WTC11 (cell line): ENCODE results near the gene AURKAIP1. TPM values are rescaled to one million over a fixed set of nuclear protein-coding genes. Genes with fewer than 3 reads are reported as not detected.

ENCODE experiments used
- CREB1 ChIP-seq: sonication (generic); formaldehyde crosslinking; IDR thresholded peaks from 2 replicates; pipeline ENCODE4 v1.8.0; 2023; ENCODE audit warnings: mild to moderate bottlenecking, missing genetic modification reagents
- CREM ChIP-seq: sonication (generic); formaldehyde crosslinking; IDR thresholded peaks from 2 replicates; pipeline ENCODE4 v1.8.1; 2022; ENCODE audit warnings: mild to moderate bottlenecking, missing genetic modification reagents, moderate library complexity
- ELF4 ChIP-seq: sonication (generic); formaldehyde crosslinking; IDR thresholded peaks from 2 replicates; pipeline ENCODE4 v1.8.1; 2022; ENCODE audit warnings: low read depth, mild to moderate bottlenecking, moderate library complexity, missing genetic modification reagents
- FOXP1 ChIP-seq: sonication (generic); formaldehyde crosslinking; IDR thresholded peaks from 2 replicates; pipeline ENCODE4 v1.8.0; 2022; ENCODE audit warnings: missing genetic modification reagents, mild to moderate bottlenecking, moderate library complexity, borderline replicate concordance
- GABPB1 ChIP-seq: sonication (generic); formaldehyde crosslinking; IDR thresholded peaks from 2 replicates; pipeline ENCODE4 v1.8.1; 2023; ENCODE audit warnings: mild to moderate bottlenecking, missing genetic modification reagents
- GRHL2 ChIP-seq: fragments of 250-450 bp; sonication (Bioruptor Pico); IDR thresholded peaks from 2 replicates; pipeline ENCODE4 v1.8.0; 2022; ENCODE audit warnings: mild to moderate bottlenecking, moderate library complexity; ENCODE audit not compliant: insufficient replicate concordance, severe bottlenecking
- JUN ChIP-seq: sonication (generic); formaldehyde crosslinking; IDR thresholded peaks from 2 replicates; pipeline ENCODE4 v1.8.0; 2023; ENCODE audit warnings: mild to moderate bottlenecking, missing genetic modification reagents
- MYBL2 ChIP-seq: sonication (generic); formaldehyde crosslinking; IDR thresholded peaks from 2 replicates; pipeline ENCODE4 v1.8.1; 2023; ENCODE audit warnings: mild to moderate bottlenecking, moderate library complexity, missing genetic modification reagents
- NFYB ChIP-seq: sonication (generic); formaldehyde crosslinking; conservative IDR thresholded peaks from 2 replicates; pipeline ENCODE4 v1.8.0; 2022; ENCODE audit warnings: low read depth, missing genetic modification reagents
- OVOL2 ChIP-seq: fragments of 250-450 bp; sonication (Bioruptor Pico); IDR thresholded peaks from 2 replicates; pipeline ENCODE4 v1.9.0; 2021; ENCODE audit warnings: mild to moderate bottlenecking, borderline replicate concordance
- RELA ChIP-seq: sonication (generic); formaldehyde crosslinking; IDR thresholded peaks from 2 replicates; pipeline ENCODE4 v1.8.1; 2022; ENCODE audit warnings: missing genetic modification reagents, mild to moderate bottlenecking, borderline replicate concordance
- ZNF232 ChIP-seq: sonication (generic); formaldehyde crosslinking; IDR thresholded peaks from 2 replicates; pipeline ENCODE4 v1.8.0; 2022; ENCODE audit warnings: mild to moderate bottlenecking, missing genetic modification reagents
- total RNA-seq: library from RNA; stranded (reverse); gene quantifications from 3 replicates; pipeline ENCODE4 v1.2.3, GENCODE V29; 2021
- TF ChIP-seq, protein P1 (sequence below): sonication (generic); formaldehyde crosslinking; IDR thresholded peaks from 2 replicates; pipeline ENCODE4 v1.8.1; 2023; ENCODE audit warnings: mild to moderate bottlenecking, missing genetic modification reagents, moderate library complexity
- TF ChIP-seq, protein P2 (sequence below): sonication (generic); formaldehyde crosslinking; IDR thresholded peaks from 2 replicates; pipeline ENCODE4 v1.8.0; 2023; ENCODE audit warnings: mild to moderate bottlenecking, missing genetic modification reagents
- TF ChIP-seq, protein P3 (sequence below): sonication (generic); formaldehyde crosslinking; IDR thresholded peaks from 2 replicates; pipeline ENCODE4 v1.8.1; 2023; ENCODE audit warnings: mild to moderate bottlenecking, missing genetic modification reagents
- TF ChIP-seq, protein P4 (sequence below): sonication (generic); formaldehyde crosslinking; IDR thresholded peaks from 2 replicates; pipeline ENCODE4 v1.8.0; 2022; ENCODE audit warnings: mild to moderate bottlenecking, missing genetic modification reagents
- TF ChIP-seq, protein P5 (sequence below): fragments of 200-600 bp; IDR thresholded peaks from 2 replicates; pipeline ENCODE4 v1.8.0; 2022; ENCODE audit warnings: antibody characterized with exemption
- TF ChIP-seq, protein P6 (sequence below): sonication (generic); formaldehyde crosslinking; IDR thresholded peaks from 2 replicates; pipeline ENCODE4 v1.8.0; 2022; ENCODE audit warnings: mild to moderate bottlenecking, missing genetic modification reagents
- TF ChIP-seq, protein P7 (sequence below): sonication (generic); formaldehyde crosslinking; IDR thresholded peaks from 2 replicates; pipeline ENCODE4 v1.8.1; 2022; ENCODE audit warnings: mild to moderate bottlenecking, missing genetic modification reagents, moderate library complexity, borderline replicate concordance
- TF ChIP-seq, protein P8 (sequence below): sonication (generic); formaldehyde crosslinking; IDR thresholded peaks from 2 replicates; pipeline ENCODE4 v1.8.0; 2022; ENCODE audit warnings: mild to moderate bottlenecking, missing genetic modification reagents
- TF ChIP-seq, protein P9 (sequence below): sonication (generic); formaldehyde crosslinking; conservative IDR thresholded peaks from 2 replicates; pipeline ENCODE4 v1.8.1; 2023; ENCODE audit warnings: mild to moderate bottlenecking, low read depth, missing genetic modification reagents, moderate library complexity

Gene AURKAIP1
- total RNA-seq, 1 experiment from 2014 or later, result 268 TPM

DNA sequence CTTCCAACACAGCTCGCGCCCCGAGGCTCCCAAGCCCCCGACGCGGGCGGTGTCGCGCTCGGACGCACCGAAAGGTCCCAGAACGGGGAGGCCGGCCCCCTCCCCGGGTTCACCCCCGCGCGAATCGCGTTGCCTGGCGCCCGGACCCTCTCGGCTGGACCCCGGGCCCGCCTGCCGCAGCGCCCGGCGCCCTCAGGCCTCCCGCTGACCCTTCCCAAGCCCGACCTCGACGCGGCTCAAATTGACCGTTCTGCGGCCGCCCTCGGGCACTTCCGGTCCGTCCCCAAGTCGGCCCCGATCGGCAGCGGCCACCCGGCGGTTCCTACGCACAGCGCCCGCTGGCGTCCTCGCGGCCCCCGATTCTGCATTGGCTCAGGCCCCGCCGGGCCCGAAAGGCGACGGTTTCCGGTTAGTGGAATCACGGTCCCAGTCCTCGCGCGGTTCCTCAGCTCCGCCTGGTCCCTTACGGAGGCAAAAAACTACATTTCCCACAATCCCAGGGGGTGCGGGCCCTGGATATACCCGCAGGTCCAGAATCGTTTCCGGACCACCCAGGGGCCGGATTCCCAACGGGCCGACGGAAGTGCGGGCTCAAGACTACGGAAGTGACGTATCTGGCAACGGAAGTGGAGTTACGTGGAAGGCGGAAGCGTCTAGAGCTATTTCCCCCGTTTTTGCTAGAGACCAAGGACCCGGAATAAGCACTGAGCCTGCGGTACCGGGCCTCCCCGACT, at the start of gene AURKAIP1 (continued):
- TF ChIP-seq, protein P1, sequence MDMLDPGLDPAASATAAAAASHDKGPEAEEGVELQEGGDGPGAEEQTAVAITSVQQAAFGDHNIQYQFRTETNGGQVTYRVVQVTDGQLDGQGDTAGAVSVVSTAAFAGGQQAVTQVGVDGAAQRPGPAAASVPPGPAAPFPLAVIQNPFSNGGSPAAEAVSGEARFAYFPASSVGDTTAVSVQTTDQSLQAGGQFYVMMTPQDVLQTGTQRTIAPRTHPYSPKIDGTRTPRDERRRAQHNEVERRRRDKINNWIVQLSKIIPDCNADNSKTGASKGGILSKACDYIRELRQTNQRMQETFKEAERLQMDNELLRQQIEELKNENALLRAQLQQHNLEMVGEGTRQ, result peak; percentile 46
- peak; percentile 92; the same call in 1 of the 2 replicates for TF ChIP-seq MYBL2 (CRISPR knock-in tag)
- 0 out of 2 replicates have a peak, but pooled peaks have one; percentile 55 for TF ChIP-seq ELF4 (CRISPR knock-in tag)
- 0 out of 2 replicates have a peak, but pooled peaks have one; percentile 25 for TF ChIP-seq NFYB (CRISPR knock-in tag)
- TF ChIP-seq, protein P2, sequence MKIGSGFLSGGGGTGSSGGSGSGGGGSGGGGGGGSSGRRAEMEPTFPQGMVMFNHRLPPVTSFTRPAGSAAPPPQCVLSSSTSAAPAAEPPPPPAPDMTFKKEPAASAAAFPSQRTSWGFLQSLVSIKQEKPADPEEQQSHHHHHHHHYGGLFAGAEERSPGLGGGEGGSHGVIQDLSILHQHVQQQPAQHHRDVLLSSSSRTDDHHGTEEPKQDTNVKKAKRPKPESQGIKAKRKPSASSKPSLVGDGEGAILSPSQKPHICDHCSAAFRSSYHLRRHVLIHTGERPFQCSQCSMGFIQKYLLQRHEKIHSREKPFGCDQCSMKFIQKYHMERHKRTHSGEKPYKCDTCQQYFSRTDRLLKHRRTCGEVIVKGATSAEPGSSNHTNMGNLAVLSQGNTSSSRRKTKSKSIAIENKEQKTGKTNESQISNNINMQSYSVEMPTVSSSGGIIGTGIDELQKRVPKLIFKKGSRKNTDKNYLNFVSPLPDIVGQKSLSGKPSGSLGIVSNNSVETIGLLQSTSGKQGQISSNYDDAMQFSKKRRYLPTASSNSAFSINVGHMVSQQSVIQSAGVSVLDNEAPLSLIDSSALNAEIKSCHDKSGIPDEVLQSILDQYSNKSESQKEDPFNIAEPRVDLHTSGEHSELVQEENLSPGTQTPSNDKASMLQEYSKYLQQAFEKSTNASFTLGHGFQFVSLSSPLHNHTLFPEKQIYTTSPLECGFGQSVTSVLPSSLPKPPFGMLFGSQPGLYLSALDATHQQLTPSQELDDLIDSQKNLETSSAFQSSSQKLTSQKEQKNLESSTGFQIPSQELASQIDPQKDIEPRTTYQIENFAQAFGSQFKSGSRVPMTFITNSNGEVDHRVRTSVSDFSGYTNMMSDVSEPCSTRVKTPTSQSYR (CRISPR knock-in tag), result 0 out of 2 replicates have a peak, but pooled peaks have one; percentile 69
- TF ChIP-seq, protein P3, sequence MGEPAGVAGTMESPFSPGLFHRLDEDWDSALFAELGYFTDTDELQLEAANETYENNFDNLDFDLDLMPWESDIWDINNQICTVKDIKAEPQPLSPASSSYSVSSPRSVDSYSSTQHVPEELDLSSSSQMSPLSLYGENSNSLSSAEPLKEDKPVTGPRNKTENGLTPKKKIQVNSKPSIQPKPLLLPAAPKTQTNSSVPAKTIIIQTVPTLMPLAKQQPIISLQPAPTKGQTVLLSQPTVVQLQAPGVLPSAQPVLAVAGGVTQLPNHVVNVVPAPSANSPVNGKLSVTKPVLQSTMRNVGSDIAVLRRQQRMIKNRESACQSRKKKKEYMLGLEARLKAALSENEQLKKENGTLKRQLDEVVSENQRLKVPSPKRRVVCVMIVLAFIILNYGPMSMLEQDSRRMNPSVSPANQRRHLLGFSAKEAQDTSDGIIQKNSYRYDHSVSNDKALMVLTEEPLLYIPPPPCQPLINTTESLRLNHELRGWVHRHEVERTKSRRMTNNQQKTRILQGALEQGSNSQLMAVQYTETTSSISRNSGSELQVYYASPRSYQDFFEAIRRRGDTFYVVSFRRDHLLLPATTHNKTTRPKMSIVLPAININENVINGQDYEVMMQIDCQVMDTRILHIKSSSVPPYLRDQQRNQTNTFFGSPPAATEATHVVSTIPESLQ (CRISPR knock-in tag), result no peak
- TF ChIP-seq, protein P4, sequence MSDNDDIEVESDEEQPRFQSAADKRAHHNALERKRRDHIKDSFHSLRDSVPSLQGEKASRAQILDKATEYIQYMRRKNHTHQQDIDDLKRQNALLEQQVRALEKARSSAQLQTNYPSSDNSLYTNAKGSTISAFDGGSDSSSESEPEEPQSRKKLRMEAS, result peak; percentile 90
- peak; percentile 51; the same call in 1 of the 2 replicates for TF ChIP-seq FOXP1
- no peak for TF ChIP-seq GRHL2
- TF ChIP-seq, protein P5, sequence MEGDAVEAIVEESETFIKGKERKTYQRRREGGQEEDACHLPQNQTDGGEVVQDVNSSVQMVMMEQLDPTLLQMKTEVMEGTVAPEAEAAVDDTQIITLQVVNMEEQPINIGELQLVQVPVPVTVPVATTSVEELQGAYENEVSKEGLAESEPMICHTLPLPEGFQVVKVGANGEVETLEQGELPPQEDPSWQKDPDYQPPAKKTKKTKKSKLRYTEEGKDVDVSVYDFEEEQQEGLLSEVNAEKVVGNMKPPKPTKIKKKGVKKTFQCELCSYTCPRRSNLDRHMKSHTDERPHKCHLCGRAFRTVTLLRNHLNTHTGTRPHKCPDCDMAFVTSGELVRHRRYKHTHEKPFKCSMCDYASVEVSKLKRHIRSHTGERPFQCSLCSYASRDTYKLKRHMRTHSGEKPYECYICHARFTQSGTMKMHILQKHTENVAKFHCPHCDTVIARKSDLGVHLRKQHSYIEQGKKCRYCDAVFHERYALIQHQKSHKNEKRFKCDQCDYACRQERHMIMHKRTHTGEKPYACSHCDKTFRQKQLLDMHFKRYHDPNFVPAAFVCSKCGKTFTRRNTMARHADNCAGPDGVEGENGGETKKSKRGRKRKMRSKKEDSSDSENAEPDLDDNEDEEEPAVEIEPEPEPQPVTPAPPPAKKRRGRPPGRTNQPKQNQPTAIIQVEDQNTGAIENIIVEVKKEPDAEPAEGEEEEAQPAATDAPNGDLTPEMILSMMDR, result no peak
- TF ChIP-seq, protein P6, sequence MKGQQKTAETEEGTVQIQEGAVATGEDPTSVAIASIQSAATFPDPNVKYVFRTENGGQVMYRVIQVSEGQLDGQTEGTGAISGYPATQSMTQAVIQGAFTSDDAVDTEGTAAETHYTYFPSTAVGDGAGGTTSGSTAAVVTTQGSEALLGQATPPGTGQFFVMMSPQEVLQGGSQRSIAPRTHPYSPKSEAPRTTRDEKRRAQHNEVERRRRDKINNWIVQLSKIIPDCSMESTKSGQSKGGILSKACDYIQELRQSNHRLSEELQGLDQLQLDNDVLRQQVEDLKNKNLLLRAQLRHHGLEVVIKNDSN (CRISPR knock-in tag), result peak; percentile 51; the same call in 1 of the 2 replicates
- peak; percentile 14; the same call in 1 of the 2 replicates for TF ChIP-seq RELA (CRISPR knock-in tag)
- TF ChIP-seq CREM (CRISPR knock-in tag), result peak; percentile 95
- no peak for TF ChIP-seq OVOL2 (CRISPR knock-in tag)
- peak; percentile 23; the same call in 1 of the 2 replicates for TF ChIP-seq CREB1 (CRISPR knock-in tag)
- TF ChIP-seq, protein P7, sequence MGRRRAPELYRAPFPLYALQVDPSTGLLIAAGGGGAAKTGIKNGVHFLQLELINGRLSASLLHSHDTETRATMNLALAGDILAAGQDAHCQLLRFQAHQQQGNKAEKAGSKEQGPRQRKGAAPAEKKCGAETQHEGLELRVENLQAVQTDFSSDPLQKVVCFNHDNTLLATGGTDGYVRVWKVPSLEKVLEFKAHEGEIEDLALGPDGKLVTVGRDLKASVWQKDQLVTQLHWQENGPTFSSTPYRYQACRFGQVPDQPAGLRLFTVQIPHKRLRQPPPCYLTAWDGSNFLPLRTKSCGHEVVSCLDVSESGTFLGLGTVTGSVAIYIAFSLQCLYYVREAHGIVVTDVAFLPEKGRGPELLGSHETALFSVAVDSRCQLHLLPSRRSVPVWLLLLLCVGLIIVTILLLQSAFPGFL, result peak; percentile 17; the same call in 1 of the 2 replicates
- 0 out of 2 replicates have a peak, but pooled peaks have one; percentile 30 for TF ChIP-seq ZNF232 (CRISPR knock-in tag)
- TF ChIP-seq, protein P8, sequence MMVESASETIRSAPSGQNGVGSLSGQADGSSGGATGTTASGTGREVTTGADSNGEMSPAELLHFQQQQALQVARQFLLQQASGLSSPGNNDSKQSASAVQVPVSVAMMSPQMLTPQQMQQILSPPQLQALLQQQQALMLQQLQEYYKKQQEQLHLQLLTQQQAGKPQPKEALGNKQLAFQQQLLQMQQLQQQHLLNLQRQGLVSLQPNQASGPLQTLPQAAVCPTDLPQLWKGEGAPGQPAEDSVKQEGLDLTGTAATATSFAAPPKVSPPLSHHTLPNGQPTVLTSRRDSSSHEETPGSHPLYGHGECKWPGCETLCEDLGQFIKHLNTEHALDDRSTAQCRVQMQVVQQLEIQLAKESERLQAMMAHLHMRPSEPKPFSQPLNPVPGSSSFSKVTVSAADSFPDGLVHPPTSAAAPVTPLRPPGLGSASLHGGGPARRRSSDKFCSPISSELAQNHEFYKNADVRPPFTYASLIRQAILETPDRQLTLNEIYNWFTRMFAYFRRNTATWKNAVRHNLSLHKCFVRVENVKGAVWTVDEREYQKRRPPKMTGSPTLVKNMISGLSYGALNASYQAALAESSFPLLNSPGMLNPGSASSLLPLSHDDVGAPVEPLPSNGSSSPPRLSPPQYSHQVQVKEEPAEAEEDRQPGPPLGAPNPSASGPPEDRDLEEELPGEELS (CRISPR knock-in tag), result 0 out of 2 replicates have a peak, but pooled peaks have one; percentile 12
- TF ChIP-seq JUN (CRISPR knock-in tag), result peak; percentile 59; the same call in 1 of the 2 replicates
- TF ChIP-seq, protein P9, sequence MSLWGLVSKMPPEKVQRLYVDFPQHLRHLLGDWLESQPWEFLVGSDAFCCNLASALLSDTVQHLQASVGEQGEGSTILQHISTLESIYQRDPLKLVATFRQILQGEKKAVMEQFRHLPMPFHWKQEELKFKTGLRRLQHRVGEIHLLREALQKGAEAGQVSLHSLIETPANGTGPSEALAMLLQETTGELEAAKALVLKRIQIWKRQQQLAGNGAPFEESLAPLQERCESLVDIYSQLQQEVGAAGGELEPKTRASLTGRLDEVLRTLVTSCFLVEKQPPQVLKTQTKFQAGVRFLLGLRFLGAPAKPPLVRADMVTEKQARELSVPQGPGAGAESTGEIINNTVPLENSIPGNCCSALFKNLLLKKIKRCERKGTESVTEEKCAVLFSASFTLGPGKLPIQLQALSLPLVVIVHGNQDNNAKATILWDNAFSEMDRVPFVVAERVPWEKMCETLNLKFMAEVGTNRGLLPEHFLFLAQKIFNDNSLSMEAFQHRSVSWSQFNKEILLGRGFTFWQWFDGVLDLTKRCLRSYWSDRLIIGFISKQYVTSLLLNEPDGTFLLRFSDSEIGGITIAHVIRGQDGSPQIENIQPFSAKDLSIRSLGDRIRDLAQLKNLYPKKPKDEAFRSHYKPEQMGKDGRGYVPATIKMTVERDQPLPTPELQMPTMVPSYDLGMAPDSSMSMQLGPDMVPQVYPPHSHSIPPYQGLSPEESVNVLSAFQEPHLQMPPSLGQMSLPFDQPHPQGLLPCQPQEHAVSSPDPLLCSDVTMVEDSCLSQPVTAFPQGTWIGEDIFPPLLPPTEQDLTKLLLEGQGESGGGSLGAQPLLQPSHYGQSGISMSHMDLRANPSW (CRISPR knock-in tag), result no peak
- TF ChIP-seq GABPB1 (CRISPR knock-in tag), result peak; percentile 98
